A549 (cell line): ENCODE results near the gene CENPX.

Experiments used
- BHLHE40 ChIP-seq: IDR thresholded peaks from 2 replicates; pipeline ENCODE4 v1.6.1; 2012; ENCODE audit warnings: low read depth, low read length, inconsistent platforms
- CHD2 ChIP-seq: fragments of 150-350 bp; IDR thresholded peaks from 2 replicates; pipeline ENCODE4 v1.6.1; 2014; ENCODE audit warnings: low read length; ENCODE audit not compliant: partially characterized antibody
- EP300 ChIP-seq, 2 experiments: fragments of >200 bp; sonication (Bioruptor Twin); formaldehyde crosslinking; IDR thresholded peaks; 2 replicates in 1 of 2; 3 replicates in 1 of 2; pipeline ENCODE4 v1.6.1; 2016 to 2017
- HOXB5 ChIP-seq: fragments of 250-450 bp; sonication (Bioruptor Pico); IDR thresholded peaks from 2 replicates; pipeline ENCODE4 v1.5.0; 2020; ENCODE audit warnings: mild to moderate bottlenecking, moderate library complexity
- JUN ChIP-seq, 2 experiments: fragments of >200 bp; sonication (Bioruptor Twin); formaldehyde crosslinking; IDR thresholded peaks; 2 replicates in 1 of 2; 3 replicates in 1 of 2; pipeline ENCODE4 v1.6.1; 2016 to 2017
- KDM1A ChIP-seq: fragments of 200-600 bp; sonication (generic); IDR thresholded peaks from 2 replicates; pipeline ENCODE4 v1.6.1; 2016; ENCODE audit warnings: low read depth, mild to moderate bottlenecking
- MAFK ChIP-seq: fragments of 450-650 bp; IDR thresholded peaks from 2 replicates; pipeline ENCODE4 v1.6.1; 2014; ENCODE audit not compliant: partially characterized antibody
- RARB ChIP-seq: fragments of 250-450 bp; sonication (Bioruptor Pico); IDR thresholded peaks from 2 replicates; pipeline ENCODE4 v1.8.0; 2021; ENCODE audit warnings: mild to moderate bottlenecking, moderate library complexity
- SMC3 ChIP-seq: fragments of >200 bp; sonication (Bioruptor Twin); formaldehyde crosslinking; IDR thresholded peaks from 3 replicates; pipeline ENCODE4 v1.6.1; 2018; ENCODE audit warnings: inconsistent platforms
- TF ChIP-seq, protein P1 (sequence below): fragments of >200 bp; sonication (Bioruptor Twin); formaldehyde crosslinking; IDR thresholded peaks from 3 replicates; pipeline ENCODE4 v1.5.1; 2016
- TF ChIP-seq, protein P2 (sequence below): IDR thresholded peaks from 2 replicates; pipeline ENCODE4 v1.6.1; 2012

DNA sequence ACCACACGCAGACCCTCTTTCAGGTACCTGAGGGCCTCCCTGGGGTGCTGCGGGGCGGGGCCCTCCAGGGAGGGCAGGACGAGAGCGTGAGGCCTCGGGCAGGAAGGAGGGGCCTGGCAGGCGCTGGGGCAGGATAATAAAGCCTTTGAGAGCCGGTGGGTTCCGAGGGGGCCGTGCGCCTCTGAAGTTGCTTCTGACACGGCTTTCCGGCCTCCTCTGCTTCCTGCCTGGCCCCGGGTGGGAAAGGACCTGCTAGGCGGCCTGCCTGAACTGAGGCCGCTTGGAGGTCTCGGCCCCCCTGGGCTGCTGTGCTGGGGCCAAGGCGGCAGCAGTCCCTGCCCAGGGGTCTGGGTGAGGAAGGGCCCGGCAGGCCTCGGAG, 10.4 kb downstream of the CENPX start:
- TF ChIP-seq, protein P1, sequence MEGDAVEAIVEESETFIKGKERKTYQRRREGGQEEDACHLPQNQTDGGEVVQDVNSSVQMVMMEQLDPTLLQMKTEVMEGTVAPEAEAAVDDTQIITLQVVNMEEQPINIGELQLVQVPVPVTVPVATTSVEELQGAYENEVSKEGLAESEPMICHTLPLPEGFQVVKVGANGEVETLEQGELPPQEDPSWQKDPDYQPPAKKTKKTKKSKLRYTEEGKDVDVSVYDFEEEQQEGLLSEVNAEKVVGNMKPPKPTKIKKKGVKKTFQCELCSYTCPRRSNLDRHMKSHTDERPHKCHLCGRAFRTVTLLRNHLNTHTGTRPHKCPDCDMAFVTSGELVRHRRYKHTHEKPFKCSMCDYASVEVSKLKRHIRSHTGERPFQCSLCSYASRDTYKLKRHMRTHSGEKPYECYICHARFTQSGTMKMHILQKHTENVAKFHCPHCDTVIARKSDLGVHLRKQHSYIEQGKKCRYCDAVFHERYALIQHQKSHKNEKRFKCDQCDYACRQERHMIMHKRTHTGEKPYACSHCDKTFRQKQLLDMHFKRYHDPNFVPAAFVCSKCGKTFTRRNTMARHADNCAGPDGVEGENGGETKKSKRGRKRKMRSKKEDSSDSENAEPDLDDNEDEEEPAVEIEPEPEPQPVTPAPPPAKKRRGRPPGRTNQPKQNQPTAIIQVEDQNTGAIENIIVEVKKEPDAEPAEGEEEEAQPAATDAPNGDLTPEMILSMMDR: no peak
- no peak for TF ChIP-seq CHD2
- no peak for TF ChIP-seq RARB
- no peak for TF ChIP-seq EP300 (IDR thresholded peaks at IDR 0.05)
- no peak for TF ChIP-seq MAFK
- no peak for TF ChIP-seq HOXB5 (CRISPR knock-in tag)
- no peak for TF ChIP-seq SMC3
- TF ChIP-seq, protein P2, sequence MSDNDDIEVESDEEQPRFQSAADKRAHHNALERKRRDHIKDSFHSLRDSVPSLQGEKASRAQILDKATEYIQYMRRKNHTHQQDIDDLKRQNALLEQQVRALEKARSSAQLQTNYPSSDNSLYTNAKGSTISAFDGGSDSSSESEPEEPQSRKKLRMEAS: no peak
- no peak for TF ChIP-seq BHLHE40
- TF ChIP-seq KDM1A: no peak
- no peak for TF ChIP-seq JUN (IDR thresholded peaks at IDR 0.05)
